Adrenal gland (tissue), 19 donors: ENCODE data around the gene STRN4. TPM values are rescaled to one million over a fixed set of nuclear protein-coding genes. Genes with fewer than 3 reads are reported as not detected.
A peak's percentile ranks its signal among the peaks of the same experiment; 100 is the strongest.

Experiments
- DNase-seq, 7 donors: peaks; one replicate each; pipeline ENCODE4 v3.0.0-alpha.2; 2019 to 2020
- H3K27ac ChIP-seq, 5 donors: fragments of 200-600 bp; sonication (generic) in 4 of 5; 1 replicate in 3 of 5; 2 replicates in 2 of 5; pipeline versions ENCODE4 v1.5.1 to v1.8.0; 2016 to 2020; ENCODE audit warnings: mild to moderate bottlenecking in 1 of 5
- H3K27me3 ChIP-seq: fragments of 200-600 bp; 2 replicates; pipeline ENCODE4 v1.8.0; 2021
- H3K36me3 ChIP-seq, 2 donors: fragments of 200-600 bp; replicated peaks in 1 of 2; 1 replicate in 1 of 2; 2 replicates in 1 of 2; pipeline versions ENCODE4 v1.5.1 to v1.8.0; 2018 to 2022
- H3K4me1 ChIP-seq, 2 donors: fragments of 200-600 bp; replicated peaks in 1 of 2; 1 replicate in 1 of 2; 2 replicates in 1 of 2; pipeline versions ENCODE4 v1.5.1 to v1.8.0; 2018 to 2021
- H3K4me3 ChIP-seq, 4 donors: fragments of 200-600 bp; sonication (generic) in 3 of 4; one replicate each; pipeline ENCODE4 v1.5.1; 2016 to 2018
- H3K9me3 ChIP-seq, 3 donors: fragments of 200-600 bp; sonication (generic) in 1 of 3; replicated peaks in 1 of 3; 1 replicate in 2 of 3; 2 replicates in 1 of 3; pipeline versions ENCODE4 v1.5.1 to v1.8.0; 2016 to 2021
- POLR2A ChIP-seq, 2 donors: fragments of 450-650 bp; IDR thresholded peaks; one replicate each; pipeline ENCODE4 v1.6.1; 2017; ENCODE audit warnings: antibody characterized with exemption in 2 of 2, mild to moderate bottlenecking in 2 of 2, moderate library complexity in 1 of 2
- WGBS, 4 donors: extraction: QIAGEN DNeasy Blood & Tissue Kit in 2 of 4; methylation state at CpG; one replicate each; pipeline versions ENCODE4 v1.1.5 to v1.1.7; 2013 to 2017; 5-methylcytosine and 5-hydroxymethylcytosine counted together
- intact Hi-C, 2 donors: fragments of 100-400 bp; cut with DNase I; formaldehyde crosslinking; loops; one replicate each; pipeline versions ENCODE4 v1.14.1 to v1.15.0; 2022 to 2023
- long read RNA-seq, 10 donors: library from polyadenylated mRNA in 3 of 10; unstranded in 2 of 10; stranded (forward) in 1 of 10; transcript quantifications; one replicate each; pipeline ENCODE4 v2.0.0 and lab custom pipeline, GENCODE V29; 2021 to 2026
- polyA plus RNA-seq, 3 donors: library from polyadenylated mRNA; stranded (reverse); fragments of 200-250 nt in 2 of 3; fragments of 350-450 nt in 1 of 3; fragmentation: Illumina TruSeq in 1 of 3; extraction: RNeasy Lipid Tissue Mini Kit (QIAGEN cat#74804) in 1 of 3; gene quantifications; one replicate each; pipeline ENCODE4 v1.2.3, GENCODE V29; 2013 to 2014
- total RNA-seq, 9 donors: library from RNA; depleted of rRNA in 4 of 9; stranded (reverse); fragments of >200 nt in 4 of 9; fragments of 120-200 nt in 1 of 9; fragmentation: NEBNext Ultra II Directional in 1 of 9; extraction: Animal tissue kit (Norgen Biotek cat#: 25700) in 1 of 9; gene quantifications; one replicate each; pipeline versions ENCODE4 v1.1.0 to v1.2.4, GENCODE V29; 2013 to 2023
- TF ChIP-seq, protein P1 (sequence below), 6 experiments: fragments of 450-650 bp in 4 of 6; fragments of 200-600 bp in 2 of 6; sonication (generic) in 1 of 6; IDR thresholded peaks; 1 replicate in 5 of 6; 2 replicates in 1 of 6; pipeline versions ENCODE4 v1.5.1 to v1.8.0; 2016 to 2021; ENCODE audit warnings: antibody characterized with exemption in 6 of 6, mild to moderate bottlenecking in 2 of 6, moderate library complexity in 1 of 6
- donor health status: healthy with polysubstance abuse.
- donor health status: Bipolar disorder and iron deficiency.
- donor health status: DM: yes; HTN: yes; CAD: no.
- donor health status: DM: no; HTN: no; CAD: no.
- donor health status: DM: no; HTN: no; CAD: no.
- donor health status: DM: yes; HTN: yes; CAD: no.

Gene STRN4
- total RNA-seq, result 10 to 100 TPM; 38.4 to 85.7 (median 66.2) TPM
- 10 to 100 TPM; 22.3 to 92.8 (median 65.3) TPM for polyA plus RNA-seq
- long read RNA-seq, donor 1, transcript STRN4-222 (1 exons, 2,240 nt), result major isoform, 11 of 13 reads
- long read RNA-seq, donor 1, partial matches to known transcripts, result 0 of 13 reads
- long read RNA-seq, donor 1, other reads (novel, unspliced or antisense), result 0 of 13 reads
- long read RNA-seq, donor 2, transcript STRN4-222 (1 exons, 2,240 nt), result major isoform, 11 of 14 reads
- long read RNA-seq, donor 2, partial matches to known transcripts, result 0 of 14 reads
- long read RNA-seq, donor 2, other reads (novel, unspliced or antisense), result 0 of 14 reads
- long read RNA-seq, donor 3, transcript STRN4-222 (1 exons, 2,240 nt), result major isoform, 7 of 7 reads
- long read RNA-seq, donor 3, partial matches to known transcripts, result 0 of 7 reads
- long read RNA-seq, donor 3, other reads (novel, unspliced or antisense), result 0 of 7 reads
- long read RNA-seq, donor 4, partial matches to known transcripts, result 2 of 4 reads
- long read RNA-seq, donor 4, other reads (novel, unspliced or antisense), result 0 of 4 reads
- long read RNA-seq, donor 5, transcript STRN4-201 (18 exons, 3,210 nt), result major isoform, 45 of 78 reads
- long read RNA-seq, donor 5, transcript STRN4-202 (18 exons, 3,628 nt), result minor isoform, 15 of 78 reads
- long read RNA-seq, donor 5, partial matches to known transcripts, result 11 of 78 reads
- long read RNA-seq, donor 5, other reads (novel, unspliced or antisense), result 6 of 78 reads
- long read RNA-seq, donor 6, partial matches to known transcripts, result 2 of 2 reads
- long read RNA-seq, donor 6, other reads (novel, unspliced or antisense), result 0 of 2 reads
- long read RNA-seq, donor 7, transcript STRN4-222 (1 exons, 2,240 nt), result major isoform, 10 of 15 reads
- long read RNA-seq, donor 7, partial matches to known transcripts, result 0 of 15 reads
- long read RNA-seq, donor 7, other reads (novel, unspliced or antisense), result 0 of 15 reads
- long read RNA-seq, donor 8, transcript STRN4-201 (18 exons, 3,210 nt), result minor isoform, 6 of 22 reads
- long read RNA-seq, donor 8, transcript STRN4-222 (1 exons, 2,240 nt), result major isoform, 14 of 22 reads
- long read RNA-seq, donor 8, partial matches to known transcripts, result 0 of 22 reads
- long read RNA-seq, donor 8, other reads (novel, unspliced or antisense), result 0 of 22 reads
- long read RNA-seq, donor 9, transcript STRN4-222 (1 exons, 2,240 nt), result major isoform, 8 of 9 reads
- long read RNA-seq, donor 9, partial matches to known transcripts, result 0 of 9 reads
- long read RNA-seq, donor 9, other reads (novel, unspliced or antisense), result 0 of 9 reads
- long read RNA-seq, donor 10, transcript STRN4-222 (1 exons, 2,240 nt), result major isoform, 7 of 15 reads
- long read RNA-seq, donor 10, partial matches to known transcripts, result 0 of 15 reads
- long read RNA-seq, donor 10, other reads (novel, unspliced or antisense), result 0 of 15 reads

GRCh38 chr19:46746281-46747057 lies at the start of gene STRN4:
STRN4 (minus strand) TSS chr19:46746450; CDS start chr19:46746430, 20 bp downstream.
- DNase-seq, result peak in 1 of 7 donors; percentile 44
- H3K27ac ChIP-seq, result peak within 1 kb of the TSS in 3 of 5 donors; percentile 80 to 91 (median 89)

DNA sequence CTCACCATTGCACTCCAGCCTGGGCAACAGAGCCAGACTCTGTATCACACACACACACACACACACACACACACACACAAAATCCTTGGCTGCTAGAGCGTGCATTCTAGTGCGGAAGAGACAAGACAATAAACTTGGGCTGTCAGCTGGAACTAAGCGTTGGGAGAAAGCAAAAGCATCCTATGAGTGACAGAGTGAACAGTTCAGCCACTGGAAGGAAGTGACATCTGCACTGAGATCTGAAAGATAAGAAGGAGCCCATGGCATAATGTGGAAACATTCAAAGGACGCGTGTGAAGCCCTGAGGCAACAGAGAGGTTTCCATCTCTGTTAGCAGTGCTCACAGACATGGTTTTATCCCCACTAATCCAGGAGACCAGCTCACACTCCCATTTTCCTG lies 45.7 kb upstream of the STRN4 start:
- no peaks in the 10 kb centered on the region for H3K27me3 ChIP-seq
- no peak overlapping the region for H3K27ac ChIP-seq
- no peak for DNase-seq
- WGBS, 4 donors, result 39 to 55% (median 45%) methylated on average over 5 of the region's 5 CpGs
- H3K4me1 ChIP-seq, result peaks cover 0 to 8% of the 10 kb centered on the region in 2 donors
- H3K4me3 ChIP-seq, result no peak overlapping the region
- TF ChIP-seq, protein P1, sequence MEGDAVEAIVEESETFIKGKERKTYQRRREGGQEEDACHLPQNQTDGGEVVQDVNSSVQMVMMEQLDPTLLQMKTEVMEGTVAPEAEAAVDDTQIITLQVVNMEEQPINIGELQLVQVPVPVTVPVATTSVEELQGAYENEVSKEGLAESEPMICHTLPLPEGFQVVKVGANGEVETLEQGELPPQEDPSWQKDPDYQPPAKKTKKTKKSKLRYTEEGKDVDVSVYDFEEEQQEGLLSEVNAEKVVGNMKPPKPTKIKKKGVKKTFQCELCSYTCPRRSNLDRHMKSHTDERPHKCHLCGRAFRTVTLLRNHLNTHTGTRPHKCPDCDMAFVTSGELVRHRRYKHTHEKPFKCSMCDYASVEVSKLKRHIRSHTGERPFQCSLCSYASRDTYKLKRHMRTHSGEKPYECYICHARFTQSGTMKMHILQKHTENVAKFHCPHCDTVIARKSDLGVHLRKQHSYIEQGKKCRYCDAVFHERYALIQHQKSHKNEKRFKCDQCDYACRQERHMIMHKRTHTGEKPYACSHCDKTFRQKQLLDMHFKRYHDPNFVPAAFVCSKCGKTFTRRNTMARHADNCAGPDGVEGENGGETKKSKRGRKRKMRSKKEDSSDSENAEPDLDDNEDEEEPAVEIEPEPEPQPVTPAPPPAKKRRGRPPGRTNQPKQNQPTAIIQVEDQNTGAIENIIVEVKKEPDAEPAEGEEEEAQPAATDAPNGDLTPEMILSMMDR (IDR thresholded peaks at IDR 0.05), result no peak
- TF ChIP-seq POLR2A (IDR thresholded peaks at IDR 0.05), result no peak
- H3K9me3 ChIP-seq, result no peaks in the 10 kb centered on the region
- intact Hi-C loops, result no loop called here
- no peaks in the 10 kb centered on the region for H3K36me3 ChIP-seq

More at GRCh38 chr19:46746281-46747057, at the start of gene STRN4:
- 0 to 2% (median 1%) methylated on average over 6 to 65 of the region's 74 CpGs for WGBS, 4 donors
- Histone ChIP-seq H3K9me3 (no peaks in the 10 kb centered on the region), H3K4me1 (peaks cover 10 to 43% of the 10 kb centered on the region in 2 donors), H3K36me3 (peaks cover 0 to 14% of the 10 kb centered on the region in 2 donors), H3K4me3 (peak within 1 kb of the TSS in 3 of 4 donors; percentile 38 to 100 (median 97)), H3K27me3 (no peaks in the 10 kb centered on the region)
- intact Hi-C loops, result no loop called here
- TF ChIP-seq, protein P1 (IDR thresholded peaks at IDR 0.05), result no peak
- TF ChIP-seq POLR2A (IDR thresholded peaks at IDR 0.05), result peak; percentile 20 to 65

GRCh38 chr19:46789371-46789770 lies 43.1 kb upstream of the STRN4 start:
- WGBS, 4 donors, result 73 to 84% (median 82%) methylated on average over 3 to 8 of the region's 8 CpGs

More at GRCh38 chr19:46789371-46789770, 43.1 kb upstream of the STRN4 start:
- no peak for DNase-seq
- TF ChIP-seq, protein P1 (IDR thresholded peaks at IDR 0.05), result no peak
- no peak for TF ChIP-seq POLR2A (IDR thresholded peaks at IDR 0.05)
- Histone ChIP-seq H3K4me1 (peaks cover 0 to 19% of the 10 kb centered on the region in 2 donors), H3K9me3 (no peaks in the 10 kb centered on the region), H3K27ac (no peak overlapping the region), H3K4me3 (no peak overlapping the region), H3K27me3 (peaks cover 4% of the 10 kb centered on the region), H3K36me3 (no peaks in the 10 kb centered on the region)
- intact Hi-C loops, result no loop called here
